PC-9 (cell line): ENCODE data around the gene GLRA2. TPM values are rescaled to one million over a fixed set of nuclear protein-coding genes. Genes with fewer than 3 reads are reported as not detected.

Source experiments
- BruUV-seq: library from RNA; stranded (reverse); fragments of 400-500 nt; replicated peaks from 2 replicates; lab custom pipeline; 2021; lab: Mats Ljungman, UMichigan
- CTCF ChIA-PET: fragments of 300-600 bp; sonication (Branson Sonifier 250); formaldehyde crosslinking; loops from one replicate; lab custom pipeline; 2022; ENCODE audit warnings: antibody characterized with exemption; lab: Charles Lee
- POLR2A ChIA-PET: fragments of 300-600 bp; sonication (Branson Sonifier 250); formaldehyde crosslinking; loops from one replicate; lab custom pipeline; 2022; ENCODE audit warnings: antibody characterized with exemption; ENCODE audit not compliant: unreplicated experiment; lab: Charles Lee
- DNase-seq, 2 experiments: peaks; one replicate each; pipeline versions ENCODE4 v3.0.0 to v3.0.0-alpha.2; 2015 to 2022; ENCODE audit warnings: mixed read lengths in 1 of 2
- H2AFZ ChIP-seq: fragments of 200-600 bp; sonication (generic); 2 replicates; pipeline ENCODE4 v1.8.1; 2017; ENCODE audit warnings: antibody characterized with exemption
- H3F3A ChIP-seq: fragments of 200-600 bp; sonication (generic); 2 replicates; pipeline ENCODE4 v1.8.1; 2017; ENCODE audit warnings: antibody characterized with exemption, mild to moderate bottlenecking, low read depth; ENCODE audit not compliant: insufficient read depth
- H3K27ac ChIP-seq: fragments of 200-600 bp; sonication (generic); 2 replicates; pipeline ENCODE4 v1.6.1; 2016; ENCODE audit warnings: mixed run types
- H3K27me3 ChIP-seq: fragments of 200-600 bp; sonication (generic); 2 replicates; pipeline ENCODE4 v1.6.1; 2016; ENCODE audit warnings: low read depth, mixed run types; ENCODE audit not compliant: insufficient read depth
- H3K36me3 ChIP-seq: fragments of 200-600 bp; sonication (generic); 2 replicates; pipeline ENCODE4 v1.6.1; 2016; ENCODE audit warnings: low read depth, mixed run types
- H3K4me1 ChIP-seq: fragments of 200-600 bp; sonication (generic); replicated peaks from 2 replicates; pipeline ENCODE4 v1.6.1; 2016; ENCODE audit warnings: mixed run types; ENCODE audit not compliant: insufficient read depth
- H3K4me2 ChIP-seq: fragments of 200-600 bp; sonication (generic); 2 replicates; pipeline ENCODE4 v1.6.1; 2017; ENCODE audit warnings: mixed run types
- H3K4me3 ChIP-seq: fragments of 200-600 bp; sonication (generic); 2 replicates; pipeline ENCODE4 v1.6.1; 2016; ENCODE audit warnings: mixed run types
- H3K79me2 ChIP-seq: fragments of 200-600 bp; sonication (generic); 2 replicates; pipeline ENCODE4 v1.6.1; 2017; ENCODE audit warnings: low read depth, mixed run types
- H3K9me2 ChIP-seq: fragments of 200-600 bp; sonication (generic); 2 replicates; pipeline ENCODE4 v1.8.1; 2017; ENCODE audit warnings: mild to moderate bottlenecking; ENCODE audit not compliant: insufficient read depth
- H3K9me3 ChIP-seq: fragments of 200-600 bp; sonication (generic); 2 replicates; pipeline ENCODE4 v1.8.1; 2016; ENCODE audit warnings: low read depth; ENCODE audit not compliant: insufficient read depth
- H4K20me1 ChIP-seq: fragments of 200-600 bp; sonication (generic); 2 replicates; pipeline ENCODE4 v1.8.1; 2017; ENCODE audit not compliant: insufficient read depth
- EZH2 ChIP-seq: fragments of 200-600 bp; sonication (generic); IDR thresholded peaks from 2 replicates; pipeline ENCODE4 v1.8.0; 2017; ENCODE audit warnings: antibody characterized with exemption, low read depth
- intact Hi-C: fragments of 100-400 bp; cut with micrococcal nuclease; formaldehyde crosslinking; loops from one replicate; pipeline ENCODE4 v1.10.0; 2022; ENCODE audit not compliant: unreplicated experiment
- total RNA-seq: library from RNA; stranded (reverse); gene quantifications from 2 replicates; pipeline ENCODE4 v1.2.3, GENCODE V29; 2021
- TF ChIP-seq, protein P1 (sequence below): fragments of 200-600 bp; sonication (generic); conservative IDR thresholded peaks from 2 replicates; pipeline ENCODE4 v1.6.1; 2017; ENCODE audit warnings: mixed run types, antibody characterized with exemption, mild to moderate bottlenecking, moderate library complexity

The GLRA2 gene
- total RNA-seq, 1 experiment from 2014 or later = not detected

DNA sequence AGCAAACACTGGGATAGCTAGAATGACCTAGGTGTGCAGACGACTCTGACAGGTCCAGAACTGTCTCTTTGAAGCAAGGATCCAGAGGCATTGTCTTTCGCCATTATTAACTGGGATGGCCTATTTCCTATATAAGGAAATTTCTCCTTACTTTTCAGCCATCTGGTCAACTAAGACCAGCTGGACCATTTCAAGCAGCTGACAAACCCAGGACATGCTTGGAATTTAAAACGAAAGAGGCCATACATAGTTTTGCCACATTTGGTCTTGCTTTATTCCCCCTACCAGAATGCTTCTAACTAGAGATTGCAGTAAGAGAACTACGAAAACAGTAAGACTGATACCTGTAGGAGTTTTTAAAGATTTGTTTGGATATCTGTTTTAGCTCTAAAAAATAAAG lies 87.0 kb downstream of the GLRA2 start:
- TF ChIP-seq, protein P1, sequence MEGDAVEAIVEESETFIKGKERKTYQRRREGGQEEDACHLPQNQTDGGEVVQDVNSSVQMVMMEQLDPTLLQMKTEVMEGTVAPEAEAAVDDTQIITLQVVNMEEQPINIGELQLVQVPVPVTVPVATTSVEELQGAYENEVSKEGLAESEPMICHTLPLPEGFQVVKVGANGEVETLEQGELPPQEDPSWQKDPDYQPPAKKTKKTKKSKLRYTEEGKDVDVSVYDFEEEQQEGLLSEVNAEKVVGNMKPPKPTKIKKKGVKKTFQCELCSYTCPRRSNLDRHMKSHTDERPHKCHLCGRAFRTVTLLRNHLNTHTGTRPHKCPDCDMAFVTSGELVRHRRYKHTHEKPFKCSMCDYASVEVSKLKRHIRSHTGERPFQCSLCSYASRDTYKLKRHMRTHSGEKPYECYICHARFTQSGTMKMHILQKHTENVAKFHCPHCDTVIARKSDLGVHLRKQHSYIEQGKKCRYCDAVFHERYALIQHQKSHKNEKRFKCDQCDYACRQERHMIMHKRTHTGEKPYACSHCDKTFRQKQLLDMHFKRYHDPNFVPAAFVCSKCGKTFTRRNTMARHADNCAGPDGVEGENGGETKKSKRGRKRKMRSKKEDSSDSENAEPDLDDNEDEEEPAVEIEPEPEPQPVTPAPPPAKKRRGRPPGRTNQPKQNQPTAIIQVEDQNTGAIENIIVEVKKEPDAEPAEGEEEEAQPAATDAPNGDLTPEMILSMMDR = no peak
- TF ChIP-seq EZH2 = no peak
- H3F3A ChIP-seq = no peaks in the 10 kb centered on the region
- H3K27me3 ChIP-seq = no peaks in the 10 kb centered on the region
- H3K9me2 ChIP-seq = no peaks in the 10 kb centered on the region
- BruUV-seq = no TSS peak
- ChIA-PET POLR2A (no interaction called here), CTCF (no interaction called here)
- no peaks in the 10 kb centered on the region for H3K9me3 ChIP-seq
- H3K4me1 ChIP-seq = no peaks in the 10 kb centered on the region
- H2AFZ ChIP-seq = no peak overlapping the region
- no peak for DNase-seq
- no peaks in the 10 kb centered on the region for H4K20me1 ChIP-seq
- intact Hi-C loops = no loop called here
- no peak overlapping the region for H3K4me2 ChIP-seq
- H3K27ac ChIP-seq = no peak overlapping the region
- H3K79me2 ChIP-seq = no peaks in the 10 kb centered on the region
- no peak overlapping the region for H3K4me3 ChIP-seq
- no peaks in the 10 kb centered on the region for H3K36me3 ChIP-seq

DNA sequence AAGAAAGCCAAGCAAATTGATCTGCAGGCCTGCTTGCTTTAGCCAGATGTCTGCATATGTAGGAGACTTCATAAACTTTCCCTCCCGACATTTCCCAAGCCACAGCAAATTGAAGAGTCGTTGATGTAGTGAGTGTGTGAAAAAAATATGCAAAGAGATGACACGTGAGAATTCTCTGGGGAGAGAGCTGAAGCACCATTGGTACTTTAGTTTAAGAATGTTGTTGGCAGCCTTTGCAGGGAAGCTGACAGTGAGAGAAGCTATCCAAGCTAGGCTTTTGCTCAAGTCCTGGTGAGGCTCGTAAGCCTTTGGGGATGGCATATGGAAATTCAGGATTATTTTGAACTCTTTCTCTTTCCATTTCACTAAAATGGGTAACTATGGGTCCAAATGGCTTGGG lies 87.5 kb downstream of the GLRA2 start:
- Histone ChIP-seq H3K4me3 (no peak overlapping the region), H3K27ac (no peak overlapping the region), H3K36me3 (no peaks in the 10 kb centered on the region), H3K4me2 (no peak overlapping the region), H3K4me1 (no peaks in the 10 kb centered on the region), H3F3A (no peaks in the 10 kb centered on the region), H4K20me1 (no peaks in the 10 kb centered on the region), H3K9me2 (no peaks in the 10 kb centered on the region), H2AFZ (no peak overlapping the region), H3K79me2 (no peaks in the 10 kb centered on the region), H3K9me3 (no peaks in the 10 kb centered on the region), H3K27me3 (no peaks in the 10 kb centered on the region)
- no TSS peak for BruUV-seq
- TF ChIP-seq, protein P1 = no peak
- TF ChIP-seq EZH2 = no peak
- intact Hi-C loops = no loop called here
- DNase-seq = no peak
- POLR2A ChIA-PET = no interaction called here
- CTCF ChIA-PET = no interaction called here

DNA sequence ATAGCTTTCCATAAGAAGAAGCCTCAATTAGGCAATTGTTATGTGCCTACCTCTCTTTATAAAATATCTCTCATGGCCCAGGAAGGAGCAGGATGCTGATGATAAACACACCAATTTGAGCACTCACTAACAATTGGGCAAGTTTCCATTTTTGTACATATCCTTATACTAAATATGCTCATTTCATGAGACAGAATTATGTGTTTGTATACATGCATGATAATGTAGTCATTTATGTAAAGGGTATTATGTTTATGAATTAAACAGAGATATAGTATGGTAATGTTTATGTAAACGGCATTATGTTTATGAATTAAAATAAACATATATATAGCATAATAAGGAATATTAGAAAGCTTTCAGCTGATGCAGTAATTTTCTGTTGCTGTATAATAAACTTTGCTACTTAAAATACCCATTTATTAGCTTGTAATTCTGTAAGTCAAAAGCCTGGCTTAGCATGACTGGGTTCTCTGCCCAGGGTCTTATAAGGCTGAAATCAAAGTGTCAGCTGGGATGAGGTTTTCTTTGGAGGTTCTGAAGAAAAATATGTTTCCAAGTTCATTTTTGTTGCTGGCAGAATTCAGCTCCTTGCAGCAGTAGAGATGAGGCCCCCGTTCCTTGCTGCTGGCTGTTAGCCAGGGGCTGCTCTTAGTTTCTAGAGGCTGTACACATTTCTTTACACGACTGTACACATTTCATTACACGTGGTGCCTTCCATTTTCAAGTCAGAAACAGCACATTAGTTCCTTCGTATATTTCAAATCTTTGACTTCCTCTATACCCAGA lies 89.0 kb downstream of the GLRA2 start:
- Histone ChIP-seq H3K79me2 (no peaks in the 10 kb centered on the region), H3K9me2 (no peaks in the 10 kb centered on the region), H2AFZ (no peak overlapping the region), H3K36me3 (no peaks in the 10 kb centered on the region), H4K20me1 (no peaks in the 10 kb centered on the region), H3K9me3 (no peaks in the 10 kb centered on the region), H3K4me2 (no peak overlapping the region), H3K27me3 (no peaks in the 10 kb centered on the region), H3F3A (no peaks in the 10 kb centered on the region), H3K4me3 (no peak overlapping the region), H3K27ac (no peak overlapping the region), H3K4me1 (no peaks in the 10 kb centered on the region)
- POLR2A ChIA-PET = no interaction called here
- intact Hi-C loops = no loop called here
- CTCF ChIA-PET = no interaction called here
- TF ChIP-seq, protein P1 = no peak
- no peak for TF ChIP-seq EZH2
- DNase-seq = no peak
- no TSS peak for BruUV-seq
